Glomerular visceral epithelial cell (primary cell): ENCODE measurements around the gene DUX4.
"Not testable (repeated sequence)": the region's sequence is repeated elsewhere in the genome, so short reads cannot be mapped to it uniquely, and the experiment has no call there.

Source experiments
- DNase-seq: peaks from one replicate; pipeline ENCODE4 v3.0.0-alpha.2; 2016; ENCODE audit errors: extremely low spot score

DUX4 gene

DNA sequence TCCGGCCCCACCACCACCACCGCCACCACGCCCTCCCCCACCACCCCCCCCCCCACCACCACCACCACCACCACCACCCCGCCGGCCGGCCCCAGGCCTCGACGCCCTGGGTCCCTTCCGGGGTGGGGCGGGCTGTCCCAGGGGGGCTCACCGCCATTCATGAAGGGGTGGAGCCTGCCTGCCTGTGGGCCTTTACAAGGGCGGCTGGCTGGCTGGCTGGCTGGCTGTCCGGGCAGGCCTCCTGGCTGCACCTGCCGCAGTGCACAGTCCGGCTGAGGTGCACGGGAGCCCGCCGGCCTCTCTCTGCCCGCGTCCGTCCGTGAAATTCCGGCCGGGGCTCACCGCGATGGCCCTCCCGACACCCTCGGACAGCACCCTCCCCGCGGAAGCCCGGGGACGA is at the start of gene DUX4:
Gene DUX4, plus strand, starts transcription at position 347 of the 400 bp plus-strand sequence. Its CDS starts 0 bp downstream, at position 347.
- DNase-seq: not testable (repeated sequence)

- DNase-seq: not testable (repeated sequence)
Measured at GRCh38 chr4:190175436-190175835, 1.9 kb downstream of the DUX4 start.

GRCh38 chr4:190177727-190178605 is 4.4 kb downstream of the DUX4 start:
- DNase-seq: not testable (repeated sequence)

DNA sequence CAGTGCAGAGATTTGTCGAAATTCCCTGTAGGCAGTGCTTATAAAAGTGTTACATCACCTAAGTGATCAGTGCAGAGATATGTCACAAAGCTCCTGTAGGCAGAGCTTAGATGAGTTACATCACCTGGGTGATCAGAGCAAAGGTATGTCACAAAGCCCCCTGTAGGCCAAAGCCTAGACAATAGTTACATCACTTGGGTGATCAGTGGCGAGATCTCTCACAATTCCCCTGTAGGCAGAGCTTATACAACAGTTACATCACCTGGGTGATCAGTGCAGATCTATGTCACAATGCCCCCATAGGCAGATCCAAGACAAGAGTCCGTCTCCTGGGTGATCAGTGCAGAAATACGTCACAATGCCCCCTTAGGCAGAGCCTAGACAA is 5.0 kb downstream of the DUX4 start:
- not testable (repeated sequence) for DNase-seq

- DNase-seq: not testable (repeated sequence)
Measured at GRCh38 chr4:190179030-190179739, 5.6 kb downstream of the DUX4 start.

DNA sequence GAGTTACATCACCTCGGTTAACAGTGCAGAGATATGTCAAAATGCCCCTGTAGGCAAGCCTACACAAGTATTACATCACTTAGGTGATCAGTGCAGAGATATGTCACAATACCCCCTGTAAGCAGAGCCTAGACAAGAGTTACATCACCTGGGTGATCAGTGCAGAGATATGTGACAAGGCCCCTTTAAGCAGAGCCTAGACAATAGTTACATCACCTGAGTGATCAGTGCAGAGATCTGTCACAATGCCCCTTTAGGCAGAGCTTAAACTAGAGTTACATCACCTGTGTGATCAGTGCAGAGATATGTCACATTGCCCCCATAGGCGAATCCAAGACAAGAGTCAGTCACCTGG is 6.1 kb downstream of the DUX4 start:
- not testable (repeated sequence) for DNase-seq

DNA sequence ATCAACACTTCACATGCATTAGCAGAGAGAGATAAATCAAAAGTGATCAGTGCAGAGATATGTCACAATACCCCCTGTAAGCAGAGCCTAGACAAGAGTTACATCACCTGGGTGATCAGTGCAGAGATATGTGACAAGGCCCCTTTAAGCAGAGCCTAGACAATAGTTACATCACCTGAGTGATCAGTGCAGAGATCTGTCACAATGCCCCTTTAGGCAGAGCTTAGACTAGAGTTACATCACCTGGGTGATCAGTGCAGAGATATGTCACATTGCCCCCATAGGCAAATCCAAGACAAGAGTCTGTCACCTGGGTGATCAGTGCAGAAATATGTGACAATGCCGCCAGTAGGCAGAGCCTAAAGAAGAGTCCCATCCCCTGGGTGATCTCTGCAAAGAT is 7.4 kb downstream of the DUX4 start:
- DNase-seq: not testable (repeated sequence)

DNA sequence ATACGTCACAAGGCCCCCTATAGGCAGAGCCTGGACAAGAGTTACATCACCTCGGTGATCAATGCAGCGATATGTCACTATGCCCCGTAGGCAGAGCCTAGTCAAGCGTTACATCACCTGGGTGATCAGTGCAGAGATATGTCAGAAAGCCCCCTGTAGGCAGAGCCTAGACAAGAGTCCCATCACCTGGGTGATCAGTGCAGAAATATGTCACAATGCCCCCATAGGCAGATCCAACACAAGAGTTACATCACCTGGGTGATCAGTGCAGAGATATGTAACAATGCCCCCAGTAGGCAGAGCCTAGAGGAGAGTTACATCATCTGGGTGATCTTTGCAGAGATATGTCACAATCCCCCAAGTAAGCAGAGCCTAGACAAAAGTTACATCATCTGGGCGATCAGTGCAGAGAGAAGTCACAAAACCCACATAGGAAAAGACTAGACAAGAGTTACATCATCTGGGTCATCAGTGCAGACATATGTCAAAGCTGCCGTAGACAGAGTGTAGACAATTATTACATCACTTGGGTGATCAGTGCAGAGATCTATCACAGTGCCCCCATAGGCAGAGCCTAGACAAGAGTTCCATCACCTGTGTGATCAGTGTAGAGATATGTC is 8.0 kb downstream of the DUX4 start:
- not testable (repeated sequence) for DNase-seq

- not testable (repeated sequence) for DNase-seq
Measured at GRCh38 chr4:190203510-190203909, 29.9 kb downstream of the DUX4 start.
